ENCODE results near the gene GNG7. TPM values are rescaled to one million over a fixed set of nuclear protein-coding genes. Genes with fewer than 3 reads are reported as not detected.
A peak's percentile ranks its signal among the peaks of the same experiment; 100 is the strongest.

Gene GNG7
- total and polyA plus RNA-seq, 10 of the 15 experiments (the other 5 are each of a cell fraction or from before 2014, with no cell fraction given), result 1.9 to 13.6 (median 6.5) TPM

GRCh38 chr19:2610637-2611482 lies 91.6 kb downstream of the GNG7 start (continued):
- TF ChIP-seq ZNF207 (IDR thresholded peaks at IDR 0.05; ENCODE audit: borderline replicate concordance), result peak; percentile 96
- TF ChIP-seq BCL11A (IDR thresholded peaks at IDR 0.05; ENCODE audit: low read depth, low read length), result peak; percentile 96
- TF ChIP-seq GABPA (IDR thresholded peaks at IDR 0.05; ENCODE audit: low read depth), result no peak
- no peak for TF ChIP-seq BRCA1 (IDR thresholded peaks at IDR 0.05; ENCODE audit: low read depth, low read length)
- TF ChIP-seq NFIC (IDR thresholded peaks at IDR 0.05; ENCODE audit: low read depth, low read length), result peak; percentile 49; the same call in 1 of the 2 replicates
- peak; percentile 87 for TF ChIP-seq NR2F1 (conservative IDR thresholded peaks at IDR 0.05)
- TF ChIP-seq RAD51 (IDR thresholded peaks at IDR 0.05), result no peak
- peak; percentile 40; the same call in 1 of the 2 replicates for TF ChIP-seq PML (IDR thresholded peaks at IDR 0.05; ENCODE audit: low read length)
- TF ChIP-seq FOXM1 (IDR thresholded peaks at IDR 0.05; ENCODE audit: low read depth, low read length), result peak; percentile 81
- TF ChIP-seq SREBF2 (IDR thresholded peaks at IDR 0.05; ENCODE audit: low read length), result no peak
- TF ChIP-seq MXI1 (IDR thresholded peaks at IDR 0.05; ENCODE audit: low read depth, low read length), result 0 out of 2 replicates have a peak, but pooled peaks have one; percentile 22
- 0 out of 2 replicates have a peak, but pooled peaks have one; percentile 12 for TF ChIP-seq ZBTB33 (IDR thresholded peaks at IDR 0.05)

All from GM12878 (cell line).